ENCODE results near the gene GP1BA. TPM values are rescaled to one million over a fixed set of nuclear protein-coding genes. Genes with fewer than 3 reads are reported as not detected.

The GP1BA gene
- total and polyA plus RNA-seq, 2 experiments from 2014 or later, result 0.24 TPM; not detected in 1

DNA sequence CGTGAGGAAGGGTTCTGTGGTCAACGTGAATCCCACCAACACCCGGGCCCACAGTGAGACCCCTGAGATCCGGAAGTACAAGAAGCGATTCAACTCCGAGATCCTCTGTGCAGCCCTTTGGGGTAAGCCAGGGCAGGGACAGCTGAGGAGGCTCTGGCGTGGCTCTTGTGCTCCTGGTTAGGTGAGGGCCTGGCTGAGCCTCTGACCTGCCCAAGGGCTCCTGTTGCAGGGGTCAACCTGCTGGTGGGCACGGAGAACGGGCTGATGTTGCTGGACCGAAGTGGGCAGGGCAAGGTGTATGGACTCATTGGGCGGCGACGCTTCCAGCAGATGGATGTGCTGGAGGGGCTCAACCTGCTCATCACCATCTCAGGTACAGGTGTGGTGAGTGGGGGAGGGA, 37.0 kb upstream of the GP1BA start:
- H3K4me3 Mint-ChIP-seq, result no peak overlapping the region
- 0 out of 2 replicates have a peak, but pooled peaks cover 5% of the 10 kb centered on the region for H3K4me1 ChIP-seq (ENCODE audit: insufficient read depth)

More for the DNA sequence above, 37.0 kb upstream of the GP1BA start:
- no peak overlapping the region for H3K27ac Mint-ChIP-seq
- no peak overlapping the region for H3K4me2 ChIP-seq
- no peaks in the 10 kb centered on the region; the same call in 1 of the 2 replicates for H3K36me3 ChIP-seq (ENCODE audit: insufficient read depth)
- peaks cover 15% of the 10 kb centered on the region for H3K4me1 Mint-ChIP-seq
- DNase-seq (ENCODE audit: low spot score) (no peak), ATAC-seq (no peak)
- no peak overlapping the region for H3K27ac ChIP-seq (ENCODE audit: low read depth)
- no peak overlapping the region for H2AFZ ChIP-seq
- peaks cover 6% of the 10 kb centered on the region for H3K27me3 ChIP-seq (ENCODE audit: insufficient read depth)
- no peaks in the 10 kb centered on the region for H3K9me3 Mint-ChIP-seq
- H3K27me3 Mint-ChIP-seq (ENCODE audit: insufficient read depth, low read depth, poor library complexity), result peaks cover 27% of the 10 kb centered on the region
- TF ChIP-seq, protein P1, sequence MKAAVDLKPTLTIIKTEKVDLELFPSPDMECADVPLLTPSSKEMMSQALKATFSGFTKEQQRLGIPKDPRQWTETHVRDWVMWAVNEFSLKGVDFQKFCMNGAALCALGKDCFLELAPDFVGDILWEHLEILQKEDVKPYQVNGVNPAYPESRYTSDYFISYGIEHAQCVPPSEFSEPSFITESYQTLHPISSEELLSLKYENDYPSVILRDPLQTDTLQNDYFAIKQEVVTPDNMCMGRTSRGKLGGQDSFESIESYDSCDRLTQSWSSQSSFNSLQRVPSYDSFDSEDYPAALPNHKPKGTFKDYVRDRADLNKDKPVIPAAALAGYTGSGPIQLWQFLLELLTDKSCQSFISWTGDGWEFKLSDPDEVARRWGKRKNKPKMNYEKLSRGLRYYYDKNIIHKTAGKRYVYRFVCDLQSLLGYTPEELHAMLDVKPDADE (IDR thresholded peaks at IDR 0.05), result no peak
- no peak for TF ChIP-seq JUNB (IDR thresholded peaks at IDR 0.05; ENCODE audit: unreplicated experiment)
- TF ChIP-seq, protein P2, sequence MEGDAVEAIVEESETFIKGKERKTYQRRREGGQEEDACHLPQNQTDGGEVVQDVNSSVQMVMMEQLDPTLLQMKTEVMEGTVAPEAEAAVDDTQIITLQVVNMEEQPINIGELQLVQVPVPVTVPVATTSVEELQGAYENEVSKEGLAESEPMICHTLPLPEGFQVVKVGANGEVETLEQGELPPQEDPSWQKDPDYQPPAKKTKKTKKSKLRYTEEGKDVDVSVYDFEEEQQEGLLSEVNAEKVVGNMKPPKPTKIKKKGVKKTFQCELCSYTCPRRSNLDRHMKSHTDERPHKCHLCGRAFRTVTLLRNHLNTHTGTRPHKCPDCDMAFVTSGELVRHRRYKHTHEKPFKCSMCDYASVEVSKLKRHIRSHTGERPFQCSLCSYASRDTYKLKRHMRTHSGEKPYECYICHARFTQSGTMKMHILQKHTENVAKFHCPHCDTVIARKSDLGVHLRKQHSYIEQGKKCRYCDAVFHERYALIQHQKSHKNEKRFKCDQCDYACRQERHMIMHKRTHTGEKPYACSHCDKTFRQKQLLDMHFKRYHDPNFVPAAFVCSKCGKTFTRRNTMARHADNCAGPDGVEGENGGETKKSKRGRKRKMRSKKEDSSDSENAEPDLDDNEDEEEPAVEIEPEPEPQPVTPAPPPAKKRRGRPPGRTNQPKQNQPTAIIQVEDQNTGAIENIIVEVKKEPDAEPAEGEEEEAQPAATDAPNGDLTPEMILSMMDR (conservative IDR thresholded peaks at IDR 0.05; ENCODE audit: low read depth in 2 of 2), result no peak
- TF ChIP-seq EZH2phosphoT487 (IDR thresholded peaks at IDR 0.05; ENCODE audit: unreplicated experiment), result no peak
- TF ChIP-seq STAT1 (IDR thresholded peaks at IDR 0.05; ENCODE audit: unreplicated experiment), result no peak
- TF ChIP-seq ZNF331 (CRISPR knock-in tag; IDR thresholded peaks at IDR 0.05; ENCODE audit: low read depth), result no peak
- TF ChIP-seq, protein P3, sequence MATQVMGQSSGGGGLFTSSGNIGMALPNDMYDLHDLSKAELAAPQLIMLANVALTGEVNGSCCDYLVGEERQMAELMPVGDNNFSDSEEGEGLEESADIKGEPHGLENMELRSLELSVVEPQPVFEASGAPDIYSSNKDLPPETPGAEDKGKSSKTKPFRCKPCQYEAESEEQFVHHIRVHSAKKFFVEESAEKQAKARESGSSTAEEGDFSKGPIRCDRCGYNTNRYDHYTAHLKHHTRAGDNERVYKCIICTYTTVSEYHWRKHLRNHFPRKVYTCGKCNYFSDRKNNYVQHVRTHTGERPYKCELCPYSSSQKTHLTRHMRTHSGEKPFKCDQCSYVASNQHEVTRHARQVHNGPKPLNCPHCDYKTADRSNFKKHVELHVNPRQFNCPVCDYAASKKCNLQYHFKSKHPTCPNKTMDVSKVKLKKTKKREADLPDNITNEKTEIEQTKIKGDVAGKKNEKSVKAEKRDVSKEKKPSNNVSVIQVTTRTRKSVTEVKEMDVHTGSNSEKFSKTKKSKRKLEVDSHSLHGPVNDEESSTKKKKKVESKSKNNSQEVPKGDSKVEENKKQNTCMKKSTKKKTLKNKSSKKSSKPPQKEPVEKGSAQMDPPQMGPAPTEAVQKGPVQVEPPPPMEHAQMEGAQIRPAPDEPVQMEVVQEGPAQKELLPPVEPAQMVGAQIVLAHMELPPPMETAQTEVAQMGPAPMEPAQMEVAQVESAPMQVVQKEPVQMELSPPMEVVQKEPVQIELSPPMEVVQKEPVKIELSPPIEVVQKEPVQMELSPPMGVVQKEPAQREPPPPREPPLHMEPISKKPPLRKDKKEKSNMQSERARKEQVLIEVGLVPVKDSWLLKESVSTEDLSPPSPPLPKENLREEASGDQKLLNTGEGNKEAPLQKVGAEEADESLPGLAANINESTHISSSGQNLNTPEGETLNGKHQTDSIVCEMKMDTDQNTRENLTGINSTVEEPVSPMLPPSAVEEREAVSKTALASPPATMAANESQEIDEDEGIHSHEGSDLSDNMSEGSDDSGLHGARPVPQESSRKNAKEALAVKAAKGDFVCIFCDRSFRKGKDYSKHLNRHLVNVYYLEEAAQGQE (IDR thresholded peaks at IDR 0.05; ENCODE audit: unreplicated experiment), result no peak
- no peak for TF ChIP-seq POLR2AphosphoS5 (IDR thresholded peaks at IDR 0.05; ENCODE audit: low read depth)
- no peak for TF ChIP-seq ZNF114 (CRISPR knock-in tag; IDR thresholded peaks at IDR 0.05)
- no peak for TF ChIP-seq CREB1 (CRISPR knock-in tag; IDR thresholded peaks at IDR 0.05; ENCODE audit: low read depth)
- TF ChIP-seq EZH2 (IDR thresholded peaks at IDR 0.05; ENCODE audit: low read depth, unreplicated experiment), result no peak
- no peak for TF ChIP-seq NANOG (IDR thresholded peaks at IDR 0.05; ENCODE audit: borderline replicate concordance)
- TF ChIP-seq, protein P4, sequence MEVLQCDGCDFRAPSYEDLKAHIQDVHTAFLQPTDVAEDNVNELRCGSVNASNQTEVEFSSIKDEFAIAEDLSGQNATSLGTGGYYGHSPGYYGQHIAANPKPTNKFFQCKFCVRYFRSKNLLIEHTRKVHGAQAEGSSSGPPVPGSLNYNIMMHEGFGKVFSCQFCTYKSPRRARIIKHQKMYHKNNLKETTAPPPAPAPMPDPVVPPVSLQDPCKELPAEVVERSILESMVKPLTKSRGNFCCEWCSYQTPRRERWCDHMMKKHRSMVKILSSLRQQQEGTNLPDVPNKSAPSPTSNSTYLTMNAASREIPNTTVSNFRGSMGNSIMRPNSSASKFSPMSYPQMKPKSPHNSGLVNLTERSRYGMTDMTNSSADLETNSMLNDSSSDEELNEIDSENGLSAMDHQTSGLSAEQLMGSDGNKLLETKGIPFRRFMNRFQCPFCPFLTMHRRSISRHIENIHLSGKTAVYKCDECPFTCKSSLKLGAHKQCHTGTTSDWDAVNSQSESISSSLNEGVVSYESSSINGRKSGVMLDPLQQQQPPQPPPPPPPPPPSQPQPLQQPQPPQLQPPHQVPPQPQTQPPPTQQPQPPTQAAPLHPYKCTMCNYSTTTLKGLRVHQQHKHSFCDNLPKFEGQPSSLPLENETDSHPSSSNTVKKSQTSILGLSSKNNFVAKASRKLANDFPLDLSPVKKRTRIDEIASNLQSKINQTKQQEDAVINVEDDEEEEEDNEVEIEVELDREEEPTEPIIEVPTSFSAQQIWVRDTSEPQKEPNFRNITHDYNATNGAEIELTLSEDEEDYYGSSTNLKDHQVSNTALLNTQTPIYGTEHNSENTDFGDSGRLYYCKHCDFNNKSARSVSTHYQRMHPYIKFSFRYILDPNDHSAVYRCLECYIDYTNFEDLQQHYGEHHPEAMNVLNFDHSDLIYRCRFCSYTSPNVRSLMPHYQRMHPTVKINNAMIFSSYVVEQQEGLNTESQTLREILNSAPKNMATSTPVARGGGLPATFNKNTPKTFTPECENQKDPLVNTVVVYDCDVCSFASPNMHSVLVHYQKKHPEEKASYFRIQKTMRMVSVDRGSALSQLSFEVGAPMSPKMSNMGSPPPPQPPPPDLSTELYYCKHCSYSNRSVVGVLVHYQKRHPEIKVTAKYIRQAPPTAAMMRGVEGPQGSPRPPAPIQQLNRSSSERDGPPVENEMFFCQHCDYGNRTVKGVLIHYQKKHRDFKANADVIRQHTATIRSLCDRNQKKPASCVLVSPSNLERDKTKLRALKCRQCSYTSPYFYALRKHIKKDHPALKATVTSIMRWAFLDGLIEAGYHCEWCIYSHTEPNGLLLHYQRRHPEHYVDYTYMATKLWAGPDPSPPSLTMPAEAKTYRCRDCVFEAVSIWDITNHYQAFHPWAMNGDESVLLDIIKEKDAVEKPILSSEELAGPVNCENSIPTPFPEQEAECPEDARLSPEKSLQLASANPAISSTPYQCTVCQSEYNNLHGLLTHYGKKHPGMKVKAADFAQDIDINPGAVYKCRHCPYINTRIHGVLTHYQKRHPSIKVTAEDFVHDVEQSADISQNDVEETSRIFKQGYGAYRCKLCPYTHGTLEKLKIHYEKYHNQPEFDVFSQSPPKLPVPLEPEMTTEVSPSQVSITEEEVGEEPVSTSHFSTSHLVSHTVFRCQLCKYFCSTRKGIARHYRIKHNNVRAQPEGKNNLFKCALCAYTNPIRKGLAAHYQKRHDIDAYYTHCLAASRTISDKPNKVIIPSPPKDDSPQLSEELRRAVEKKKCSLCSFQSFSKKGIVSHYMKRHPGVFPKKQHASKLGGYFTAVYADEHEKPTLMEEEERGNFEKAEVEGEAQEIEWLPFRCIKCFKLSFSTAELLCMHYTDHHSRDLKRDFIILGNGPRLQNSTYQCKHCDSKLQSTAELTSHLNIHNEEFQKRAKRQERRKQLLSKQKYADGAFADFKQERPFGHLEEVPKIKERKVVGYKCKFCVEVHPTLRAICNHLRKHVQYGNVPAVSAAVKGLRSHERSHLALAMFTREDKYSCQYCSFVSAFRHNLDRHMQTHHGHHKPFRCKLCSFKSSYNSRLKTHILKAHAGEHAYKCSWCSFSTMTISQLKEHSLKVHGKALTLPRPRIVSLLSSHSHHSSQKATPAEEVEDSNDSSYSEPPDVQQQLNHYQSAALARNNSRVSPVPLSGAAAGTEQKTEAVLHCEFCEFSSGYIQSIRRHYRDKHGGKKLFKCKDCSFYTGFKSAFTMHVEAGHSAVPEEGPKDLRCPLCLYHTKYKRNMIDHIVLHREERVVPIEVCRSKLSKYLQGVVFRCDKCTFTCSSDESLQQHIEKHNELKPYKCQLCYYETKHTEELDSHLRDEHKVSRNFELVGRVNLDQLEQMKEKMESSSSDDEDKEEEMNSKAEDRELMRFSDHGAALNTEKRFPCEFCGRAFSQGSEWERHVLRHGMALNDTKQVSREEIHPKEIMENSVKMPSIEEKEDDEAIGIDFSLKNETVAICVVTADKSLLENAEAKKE (CRISPR knock-in tag; IDR thresholded peaks at IDR 0.05), result no peak
- H3K79me2 ChIP-seq (replicated peaks; ENCODE audit: insufficient read depth), result no peaks in the 10 kb centered on the region
- peaks cover 16% of the 10 kb centered on the region; the same call in 1 of the 2 replicates for H3F3A ChIP-seq (replicated peaks; ENCODE audit: low read depth)
- H3K4me3 ChIP-seq, result no peak overlapping the region
- peaks cover 20% of the 10 kb centered on the region; the same call in 2 of the 3 replicates for H3K36me3 Mint-ChIP-seq (ENCODE audit: low read depth)
- no peaks in the 10 kb centered on the region for H3K9me2 ChIP-seq (ENCODE audit: insufficient read depth)
- H4K20me1 ChIP-seq (replicated peaks; ENCODE audit: insufficient read depth), result no peaks in the 10 kb centered on the region
